Neural crest cell (in vitro differentiated cells): Measurements from ENCODE around the gene SLU7. TPM values are rescaled to one million over a fixed set of nuclear protein-coding genes. Genes with fewer than 3 reads are reported as not detected.

Source experiments
- DNase-seq: peaks from one replicate; pipeline ENCODE4 v3.0.0; 2021; ENCODE audit warnings: low read depth, mixed read lengths, low spot score
- H3K27ac Mint-ChIP-seq: one replicate; pipeline ENCODE4 v1.8.0; 2021; ENCODE audit warnings: mild to moderate bottlenecking, mixed read lengths; ENCODE audit not compliant: unreplicated experiment
- H3K27me3 Mint-ChIP-seq: 2 replicates; pipeline ENCODE4 v1.8.0; 2021; ENCODE audit warnings: low read depth, mild to moderate bottlenecking, mixed read lengths
- H3K36me3 Mint-ChIP-seq: 2 replicates; pipeline ENCODE4 v1.8.0; 2021; ENCODE audit warnings: low read depth, mild to moderate bottlenecking, mixed read lengths
- H3K4me1 Mint-ChIP-seq: 2 replicates; pipeline ENCODE4 v1.8.0; 2021; ENCODE audit warnings: mixed read lengths
- H3K4me3 Mint-ChIP-seq: one replicate; pipeline ENCODE4 v1.8.0; 2021; ENCODE audit warnings: mild to moderate bottlenecking, mixed read lengths
- H3K9me3 Mint-ChIP-seq: 2 replicates; pipeline ENCODE4 v1.8.0; 2021; ENCODE audit warnings: mixed read lengths
- total RNA-seq: library from RNA; stranded (reverse); gene quantifications from 2 replicates; pipeline ENCODE4 v1.2.1, GENCODE V29; 2021
- TF ChIP-seq, protein P1 (sequence below): fragments of 200-600 bp; sonication (generic); conservative IDR thresholded peaks from 2 replicates; pipeline ENCODE4 v1.5.0; 2021; ENCODE audit warnings: antibody characterized with exemption, mild to moderate bottlenecking

The SLU7 gene
- total RNA-seq, 1 donor from 2014 or later = 26.2 TPM

DNA sequence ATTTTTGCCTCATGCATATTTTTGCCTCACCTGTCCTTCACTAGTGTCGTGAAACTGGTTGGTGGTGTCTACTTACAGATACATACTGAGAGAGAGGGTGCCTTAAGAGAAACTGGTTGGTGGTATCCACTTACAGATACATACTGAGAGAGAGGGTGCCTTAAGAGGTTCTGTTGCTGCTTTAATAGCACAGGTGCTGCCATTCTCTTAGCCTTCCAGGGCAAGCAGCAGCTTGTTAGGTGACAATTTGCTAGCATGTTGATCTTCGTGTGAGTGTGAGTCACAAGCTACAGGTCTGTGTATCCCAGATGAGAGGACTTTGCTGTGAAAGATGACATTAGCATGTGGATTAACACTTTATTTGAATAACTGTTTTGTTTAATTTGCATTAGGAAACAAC lies 4.2 kb upstream of the SLU7 start:
- Mint-ChIP-seq H3K4me3 (peak overlapping the region; percentile 94), H3K36me3 (no peaks in the 10 kb centered on the region), H3K27ac (no peak overlapping the region), H3K9me3 (no peaks in the 10 kb centered on the region), H3K4me1 (peaks cover 65% of the 10 kb centered on the region), H3K27me3 (no peaks in the 10 kb centered on the region)
- TF ChIP-seq, protein P1, sequence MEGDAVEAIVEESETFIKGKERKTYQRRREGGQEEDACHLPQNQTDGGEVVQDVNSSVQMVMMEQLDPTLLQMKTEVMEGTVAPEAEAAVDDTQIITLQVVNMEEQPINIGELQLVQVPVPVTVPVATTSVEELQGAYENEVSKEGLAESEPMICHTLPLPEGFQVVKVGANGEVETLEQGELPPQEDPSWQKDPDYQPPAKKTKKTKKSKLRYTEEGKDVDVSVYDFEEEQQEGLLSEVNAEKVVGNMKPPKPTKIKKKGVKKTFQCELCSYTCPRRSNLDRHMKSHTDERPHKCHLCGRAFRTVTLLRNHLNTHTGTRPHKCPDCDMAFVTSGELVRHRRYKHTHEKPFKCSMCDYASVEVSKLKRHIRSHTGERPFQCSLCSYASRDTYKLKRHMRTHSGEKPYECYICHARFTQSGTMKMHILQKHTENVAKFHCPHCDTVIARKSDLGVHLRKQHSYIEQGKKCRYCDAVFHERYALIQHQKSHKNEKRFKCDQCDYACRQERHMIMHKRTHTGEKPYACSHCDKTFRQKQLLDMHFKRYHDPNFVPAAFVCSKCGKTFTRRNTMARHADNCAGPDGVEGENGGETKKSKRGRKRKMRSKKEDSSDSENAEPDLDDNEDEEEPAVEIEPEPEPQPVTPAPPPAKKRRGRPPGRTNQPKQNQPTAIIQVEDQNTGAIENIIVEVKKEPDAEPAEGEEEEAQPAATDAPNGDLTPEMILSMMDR = no peak
- no peak for DNase-seq

DNA sequence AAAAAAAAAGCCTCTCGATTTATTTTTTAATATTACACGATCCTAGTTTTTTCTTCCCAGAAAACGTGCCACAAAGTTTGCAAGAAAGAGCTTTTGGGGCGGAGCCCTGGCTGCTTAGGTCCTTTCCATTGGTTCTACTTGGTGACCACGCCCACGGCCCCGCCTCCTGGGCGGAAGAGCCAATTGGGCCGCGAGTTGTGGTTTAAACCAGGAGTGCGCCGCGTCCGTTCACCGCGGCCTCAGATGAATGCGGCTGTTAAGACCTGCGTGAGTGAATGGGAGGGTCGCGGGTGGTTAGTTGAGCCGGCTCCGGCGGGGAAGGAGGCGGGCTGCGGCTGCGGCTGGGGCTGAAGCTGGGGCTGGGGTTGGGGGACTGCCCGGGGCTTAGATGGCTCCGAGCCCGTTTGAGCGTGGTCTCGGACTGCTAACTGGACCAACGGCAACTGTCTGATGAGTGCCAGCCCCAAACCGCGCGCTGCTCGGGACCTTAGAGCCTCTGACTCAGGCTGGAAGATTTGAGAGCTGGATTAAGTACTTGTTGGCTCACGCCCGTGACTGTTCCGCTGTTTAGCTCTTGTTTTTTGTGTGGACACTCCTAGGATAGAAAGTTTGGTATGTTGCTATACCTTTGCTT lies 2.9 kb upstream of the SLU7 start, which contains the start of gene PTTG1:
PTTG1 (plus strand) TSS at position 231 of the 634 bp plus-strand sequence. CDS start 458 bp downstream, outside the sequence.
- Mint-ChIP-seq H3K36me3 (no peaks in the 10 kb centered on the region), H3K27ac (peak within 1 kb of the TSS; percentile 89), H3K4me1 (peaks cover 71% of the 10 kb centered on the region), H3K4me3 (peak within 1 kb of the TSS; percentile 94), H3K9me3 (no peaks in the 10 kb centered on the region), H3K27me3 (no peaks in the 10 kb centered on the region)
- DNase-seq = peak; percentile 95
- TF ChIP-seq, protein P1 = no peak

DNA sequence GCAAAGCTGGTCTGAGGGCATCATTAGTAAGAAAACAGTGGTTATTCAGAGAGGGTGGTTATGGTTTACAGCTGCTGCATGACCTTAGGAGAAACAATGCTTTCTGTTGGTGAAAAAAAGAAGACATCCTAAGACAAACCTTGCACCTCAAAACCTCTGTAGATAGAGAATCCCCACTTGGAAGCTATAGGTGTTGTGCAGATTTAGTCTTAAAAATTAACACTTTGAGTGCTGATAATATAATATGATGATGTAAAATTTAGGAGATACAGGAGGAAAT lies 1.4 kb upstream of the SLU7 start:
- Mint-ChIP-seq H3K36me3 (no peaks in the 10 kb centered on the region), H3K27me3 (no peaks in the 10 kb centered on the region), H3K4me1 (peaks cover 66% of the 10 kb centered on the region), H3K4me3 (peak overlapping the region; percentile 94), H3K9me3 (no peaks in the 10 kb centered on the region), H3K27ac (no peak overlapping the region)
- TF ChIP-seq, protein P1 = no peak
- no peak for DNase-seq

DNA sequence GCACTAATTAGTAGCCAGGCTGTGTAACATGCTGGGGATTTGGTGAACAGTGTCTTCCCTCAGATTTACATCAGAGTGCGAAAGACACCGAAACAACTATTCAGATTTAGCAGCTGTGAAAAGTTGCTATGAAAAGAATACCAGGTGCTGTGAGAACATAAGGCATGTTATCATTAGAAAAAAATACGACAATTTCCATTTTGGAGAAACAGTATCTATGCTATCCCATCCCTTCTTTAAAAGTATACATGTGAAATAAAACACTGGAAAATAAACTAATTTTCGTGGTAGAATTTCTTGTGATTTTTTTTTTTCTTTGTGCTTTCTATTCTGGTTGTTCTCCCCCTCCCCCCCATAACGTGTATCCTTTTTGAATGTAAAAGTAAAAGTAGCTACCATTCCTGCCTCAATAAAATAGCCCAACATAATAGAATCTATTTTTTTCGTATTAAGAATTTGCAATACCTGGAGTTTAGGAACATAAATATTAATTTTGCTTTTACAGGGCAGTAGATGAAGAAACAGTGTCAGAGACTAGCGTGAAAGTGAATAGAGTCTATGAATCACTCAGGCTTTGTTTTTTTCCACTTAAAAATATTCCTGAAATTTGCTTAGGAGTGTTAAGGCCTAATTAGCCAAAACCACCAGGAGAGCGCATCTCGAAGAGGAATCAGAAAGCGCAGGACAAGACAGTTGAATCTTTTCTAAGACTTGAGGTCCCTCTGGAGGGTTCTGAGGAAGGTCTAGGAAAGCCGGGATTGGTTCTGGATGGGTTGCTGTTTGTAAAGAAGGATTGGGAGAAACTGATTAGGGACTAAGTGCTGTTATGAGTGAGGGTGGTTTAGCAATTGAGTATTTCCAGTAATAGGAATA lies 813 bp upstream of the SLU7 start:
- no peaks in the 10 kb centered on the region for H3K36me3 Mint-ChIP-seq
- H3K4me1 Mint-ChIP-seq = peaks cover 60% of the 10 kb centered on the region
- H3K4me3 Mint-ChIP-seq = peak overlapping the region; percentile 94
- H3K27ac Mint-ChIP-seq = peak overlapping the region; percentile 90
- no peak for DNase-seq
- H3K27me3 Mint-ChIP-seq = no peaks in the 10 kb centered on the region
- no peaks in the 10 kb centered on the region for H3K9me3 Mint-ChIP-seq
- TF ChIP-seq, protein P1 = no peak

DNA sequence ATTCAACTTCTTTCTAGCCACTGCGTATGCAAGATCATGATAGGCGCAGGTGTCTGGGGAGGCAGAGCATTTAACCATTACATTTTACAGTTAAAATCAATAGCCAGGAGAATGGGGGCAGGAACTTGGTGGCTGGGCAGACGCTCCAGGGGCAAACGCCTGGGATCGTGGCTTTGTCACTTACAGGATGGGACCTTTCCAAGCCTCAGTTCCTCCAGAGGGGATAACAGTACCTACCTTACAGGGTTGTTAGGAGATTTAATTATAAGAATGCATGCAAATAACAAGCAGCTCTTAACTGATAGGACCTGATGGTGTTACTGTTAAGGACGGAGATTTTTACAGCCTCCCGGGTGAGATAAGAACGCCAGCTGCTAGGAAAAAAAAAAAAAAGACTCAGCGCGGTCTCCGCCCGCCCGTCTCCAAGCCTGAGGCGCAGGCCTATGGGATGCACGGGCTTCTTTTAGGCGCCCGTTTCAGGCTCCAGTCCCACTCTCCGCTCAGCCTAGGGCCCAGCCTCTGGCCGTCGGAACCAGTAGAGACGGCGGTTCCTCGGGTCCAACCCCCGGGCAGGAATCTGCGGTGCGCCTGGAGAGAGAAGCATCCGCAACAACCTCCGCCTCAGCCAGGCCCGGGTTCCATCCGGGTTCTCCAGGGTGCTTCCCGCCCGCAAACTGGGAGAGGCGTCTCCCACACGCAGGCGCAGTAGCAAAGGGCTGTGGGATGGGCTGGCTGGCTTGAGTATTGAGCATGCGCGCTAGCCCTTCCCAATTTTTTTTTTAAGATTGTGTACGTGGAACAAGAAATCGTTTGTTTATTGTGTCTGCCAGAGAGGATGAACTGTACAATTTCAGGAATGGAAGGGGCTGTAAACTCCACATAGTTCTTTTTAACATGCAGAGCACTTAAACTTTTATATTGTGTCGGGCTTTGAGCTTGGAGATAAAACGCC lies 19.2 kb downstream of the SLU7 start, which contains the start of gene FAM200C:
FAM200C (minus strand) TSS at position 653 of the 952 bp plus-strand sequence. CDS start 4,564 bp downstream, outside the sequence.
- Mint-ChIP-seq H3K36me3 (peaks cover 5% of the 10 kb centered on the region), H3K27me3 (no peaks in the 10 kb centered on the region), H3K4me1 (peaks cover 52% of the 10 kb centered on the region), H3K9me3 (no peaks in the 10 kb centered on the region), H3K4me3 (peak within 1 kb of the TSS; percentile 92), H3K27ac (peak within 1 kb of the TSS; percentile 98)
- peak; percentile 88 for DNase-seq
- TF ChIP-seq, protein P1 = no peak
